KOPT-K1 (cell line): Measurements from ENCODE around the gene ANAPC16.
A peak's percentile ranks its signal among the peaks of the same experiment; 100 is the strongest.
"Not testable (repeated sequence)": the region's sequence is repeated elsewhere in the genome, so short reads cannot be mapped to it uniquely, and the experiment has no call there.

Experiments
- H3K27ac ChIP-seq: fragments of 200-600 bp; sonication (generic); 2 replicates; pipeline ENCODE4 v1.5.1; 2016; ENCODE audit warnings: antibody characterized with exemption, mild to moderate bottlenecking, low read depth, low read length; ENCODE audit not compliant: poor library complexity, severe bottlenecking
- H3K36me3 ChIP-seq: fragments of 200-600 bp; sonication (generic); 2 replicates; pipeline ENCODE4 v1.5.1; 2017; ENCODE audit warnings: antibody characterized with exemption, mild to moderate bottlenecking, low read length, moderate library complexity; ENCODE audit not compliant: insufficient read depth
- H3K9me3 ChIP-seq: fragments of 200-600 bp; sonication (generic); 2 replicates; pipeline ENCODE4 v1.5.1; 2017; ENCODE audit warnings: antibody characterized with exemption, low read length, mild to moderate bottlenecking; ENCODE audit not compliant: insufficient read depth, poor library complexity, severe bottlenecking

The ANAPC16 gene

DNA sequence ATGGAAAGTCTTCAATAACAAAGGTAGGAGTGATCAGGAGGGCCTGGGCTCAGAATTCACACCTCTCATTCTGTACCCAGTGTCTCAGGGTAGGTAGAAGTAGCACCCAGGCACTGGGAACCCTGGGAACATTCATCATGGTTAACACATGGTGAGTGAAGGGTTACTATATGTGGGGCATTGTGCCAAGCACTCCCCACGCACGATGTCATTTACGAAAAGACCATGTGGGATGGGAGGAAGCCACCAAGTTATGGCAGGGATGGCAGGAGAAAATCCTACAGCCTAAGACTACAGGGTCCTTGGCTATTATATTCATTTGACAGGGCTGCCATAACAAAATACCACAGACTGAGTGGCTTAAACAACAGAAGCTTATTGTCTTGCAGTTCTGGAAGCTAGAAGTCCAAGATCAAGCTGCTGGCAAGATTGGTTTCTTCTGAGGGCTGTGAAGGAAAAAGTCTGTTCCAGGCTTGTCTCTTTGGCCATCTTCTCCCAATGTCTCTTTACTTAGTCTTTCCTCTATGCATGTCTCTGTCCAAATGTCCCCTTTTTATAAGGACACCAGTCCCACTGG is 30.2 kb downstream of the ANAPC16 start:
- H3K36me3 ChIP-seq = no peaks in the 10 kb centered on the region

DNA sequence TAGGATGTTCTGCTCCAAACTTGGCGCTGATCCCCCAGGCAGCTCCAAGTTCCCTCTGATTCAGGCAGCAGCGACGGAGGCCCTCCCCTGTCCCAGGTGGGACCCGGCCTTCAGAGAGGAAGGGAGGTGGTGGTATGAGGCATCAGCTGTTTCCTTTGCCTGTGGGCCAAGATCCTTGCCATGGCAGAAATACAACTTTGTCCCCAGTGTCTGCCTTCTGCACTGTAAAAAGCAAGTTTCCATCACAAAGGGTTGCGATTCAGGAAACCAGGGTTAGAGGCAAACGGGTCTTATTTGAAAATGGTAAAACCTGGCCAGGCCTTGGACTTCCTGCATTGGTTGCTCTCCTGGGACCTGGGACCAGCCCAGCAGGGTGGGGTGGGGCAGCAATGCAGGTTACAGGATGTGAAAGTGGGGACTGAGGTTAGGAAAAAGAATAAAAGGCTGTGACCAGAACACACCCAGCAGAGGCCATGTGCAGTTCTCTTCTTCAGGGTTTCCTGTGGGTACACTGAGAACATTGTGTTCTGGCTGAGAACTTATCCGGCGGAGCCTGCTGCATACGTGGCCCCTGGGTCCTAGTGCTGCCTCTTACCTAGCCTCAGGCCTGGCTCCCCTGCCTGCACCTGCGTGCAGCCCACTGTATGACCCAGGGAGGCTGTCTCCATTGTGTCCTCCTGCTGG is 32.8 kb downstream of the ANAPC16 start:
- Histone ChIP-seq H3K27ac (peak overlapping the region; percentile 89), H3K36me3 (no peaks in the 10 kb centered on the region), H3K9me3 (no peaks in the 10 kb centered on the region)

More for the DNA sequence above, 30.2 kb downstream of the ANAPC16 start:
- Histone ChIP-seq H3K9me3 (no peaks in the 10 kb centered on the region), H3K27ac (no peak overlapping the region)

DNA sequence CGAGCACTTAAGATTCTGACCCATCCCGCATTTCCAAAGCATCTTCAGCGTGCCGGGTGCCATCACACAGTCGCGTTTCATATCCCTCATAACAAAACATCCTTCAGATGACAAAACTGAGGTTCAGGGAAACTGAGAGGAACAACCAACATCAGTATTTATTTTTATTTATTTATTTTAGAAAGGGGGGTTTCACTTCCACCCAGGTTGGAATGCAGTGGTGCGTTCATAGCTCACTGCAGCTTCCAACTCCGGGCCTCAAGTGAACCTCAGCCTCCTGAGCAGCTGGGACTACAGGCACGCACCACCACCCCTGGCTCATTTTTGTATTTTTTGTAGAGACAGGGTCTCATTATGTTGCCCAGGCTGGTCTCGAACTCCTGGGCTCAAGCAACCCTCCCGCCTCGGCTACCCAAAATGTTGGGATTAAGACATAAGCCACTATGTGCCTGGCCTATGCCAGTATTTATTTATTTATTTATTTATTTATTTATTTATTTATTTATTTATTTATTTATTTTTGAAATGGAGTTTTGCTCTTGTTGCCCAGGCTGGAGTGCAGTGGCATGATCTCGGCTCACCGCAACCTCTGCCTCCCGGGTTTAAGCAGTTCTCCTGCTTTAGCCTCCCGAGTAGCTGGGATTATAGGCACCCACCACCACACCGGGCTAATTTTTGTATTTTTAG is 33.5 kb downstream of the ANAPC16 start:
- not testable (repeated sequence) for H3K36me3 ChIP-seq
- H3K27ac ChIP-seq = peak overlapping the region; percentile 89

GRCh38 chr10:72250666-72251065 is 34.9 kb downstream of the ANAPC16 start:
- H3K27ac ChIP-seq = no peak overlapping the region
- no peaks in the 10 kb centered on the region for H3K36me3 ChIP-seq
- H3K9me3 ChIP-seq = no peaks in the 10 kb centered on the region

More for the DNA sequence above, 33.5 kb downstream of the ANAPC16 start:
- not testable (repeated sequence) for H3K9me3 ChIP-seq

DNA sequence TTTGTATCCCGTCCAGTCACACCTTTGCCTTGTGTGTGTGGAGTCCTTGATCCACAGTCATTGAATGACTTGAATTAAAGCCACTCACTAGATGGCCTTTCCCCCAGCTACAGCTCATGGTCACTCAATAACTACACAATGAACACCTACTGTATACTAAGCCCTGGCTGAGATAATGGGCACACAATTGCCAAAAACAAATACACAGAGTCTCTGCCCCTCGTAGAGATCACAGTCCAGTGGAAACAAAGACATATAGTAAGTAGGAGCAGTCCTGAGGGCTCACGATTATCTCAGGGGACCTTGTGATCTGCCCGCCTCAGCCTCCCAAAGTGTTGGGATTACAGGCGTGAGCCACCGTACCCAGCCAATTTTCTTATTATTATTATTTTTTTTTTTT is 35.8 kb downstream of the ANAPC16 start:
- Histone ChIP-seq H3K36me3 (no peaks in the 10 kb centered on the region), H3K9me3 (no peaks in the 10 kb centered on the region), H3K27ac (no peak overlapping the region)

DNA sequence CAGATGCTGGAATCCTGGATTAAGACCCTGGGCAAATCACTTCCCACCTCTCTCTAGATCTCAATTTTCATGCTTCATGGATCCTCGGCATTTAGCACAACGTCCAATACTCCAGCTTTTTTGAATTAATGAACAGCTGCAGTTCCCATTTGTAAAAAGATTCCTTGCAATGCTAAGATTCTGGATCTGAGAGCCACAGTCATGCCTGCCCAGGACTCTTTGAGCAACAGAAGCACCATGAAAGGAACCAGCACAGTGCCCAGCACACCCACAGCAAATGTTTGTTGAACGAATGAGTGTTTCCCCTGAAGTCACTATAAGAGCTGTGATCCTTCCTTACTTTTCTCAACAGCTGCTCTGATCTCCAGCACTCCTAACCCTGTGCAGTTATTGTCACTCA is 37.2 kb downstream of the ANAPC16 start:
- no peak overlapping the region for H3K27ac ChIP-seq

DNA sequence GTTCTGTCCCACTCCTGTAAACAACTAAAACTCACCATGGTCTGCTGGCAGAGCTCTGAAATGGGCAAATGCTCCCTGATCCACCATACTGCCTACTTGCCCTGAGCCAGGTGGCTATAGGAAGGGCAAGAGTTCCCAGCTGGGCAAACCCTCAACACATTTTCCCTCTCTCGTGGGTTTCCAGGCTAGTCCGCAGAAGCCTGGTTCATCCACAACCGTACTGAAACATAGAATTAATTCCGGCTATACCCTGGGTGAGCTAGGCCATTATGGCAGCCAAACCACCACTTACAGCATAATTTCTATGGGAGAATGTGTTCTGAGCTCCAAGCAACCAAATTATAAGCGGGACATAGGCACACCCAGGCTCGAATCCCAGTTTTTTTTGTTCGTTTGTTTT is 37.8 kb downstream of the ANAPC16 start:
- Histone ChIP-seq H3K27ac (no peak overlapping the region), H3K9me3 (no peaks in the 10 kb centered on the region), H3K36me3 (no peaks in the 10 kb centered on the region)

More for the DNA sequence above, 37.2 kb downstream of the ANAPC16 start:
- Histone ChIP-seq H3K36me3 (no peaks in the 10 kb centered on the region), H3K9me3 (no peaks in the 10 kb centered on the region)

DNA sequence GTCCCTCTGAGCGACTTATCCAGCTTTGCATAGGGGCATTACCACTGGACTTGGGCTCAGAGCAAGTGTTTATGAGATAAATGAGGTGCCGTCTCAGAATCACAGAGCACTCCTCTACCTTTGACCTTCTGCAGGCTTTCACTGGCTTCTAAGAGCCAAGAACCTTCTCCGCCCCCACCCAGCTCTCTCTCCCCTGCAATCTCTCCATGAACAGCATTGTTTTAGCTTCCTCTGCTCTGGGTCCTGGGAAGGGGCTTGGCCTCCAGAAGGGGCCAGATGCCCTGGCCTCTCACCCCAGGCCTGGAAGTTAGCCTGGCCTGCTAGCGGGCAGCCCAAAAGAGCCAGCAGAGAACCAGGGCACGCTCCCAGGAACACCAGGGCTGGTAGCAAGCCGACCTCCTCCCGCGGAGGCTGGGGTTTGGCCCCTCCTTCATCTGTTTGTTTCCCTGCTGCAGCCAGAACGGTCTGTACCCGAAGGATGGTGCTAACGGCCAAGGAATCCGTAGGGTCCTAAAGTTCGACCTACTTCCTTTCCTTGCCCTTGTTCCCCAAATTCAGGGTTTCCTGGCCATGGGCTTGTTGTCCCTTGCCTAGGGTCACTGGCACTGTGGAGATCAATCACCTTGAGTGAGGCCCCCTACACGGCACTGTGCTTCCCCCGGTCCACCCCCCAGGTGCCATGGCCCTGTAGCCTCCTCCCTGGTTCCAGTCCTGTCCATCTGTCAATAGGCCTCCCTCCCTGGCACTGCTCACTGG is 39.2 kb downstream of the ANAPC16 start:
- Histone ChIP-seq H3K36me3 (no peaks in the 10 kb centered on the region), H3K9me3 (no peaks in the 10 kb centered on the region), H3K27ac (peak overlapping the region; percentile 74)

DNA sequence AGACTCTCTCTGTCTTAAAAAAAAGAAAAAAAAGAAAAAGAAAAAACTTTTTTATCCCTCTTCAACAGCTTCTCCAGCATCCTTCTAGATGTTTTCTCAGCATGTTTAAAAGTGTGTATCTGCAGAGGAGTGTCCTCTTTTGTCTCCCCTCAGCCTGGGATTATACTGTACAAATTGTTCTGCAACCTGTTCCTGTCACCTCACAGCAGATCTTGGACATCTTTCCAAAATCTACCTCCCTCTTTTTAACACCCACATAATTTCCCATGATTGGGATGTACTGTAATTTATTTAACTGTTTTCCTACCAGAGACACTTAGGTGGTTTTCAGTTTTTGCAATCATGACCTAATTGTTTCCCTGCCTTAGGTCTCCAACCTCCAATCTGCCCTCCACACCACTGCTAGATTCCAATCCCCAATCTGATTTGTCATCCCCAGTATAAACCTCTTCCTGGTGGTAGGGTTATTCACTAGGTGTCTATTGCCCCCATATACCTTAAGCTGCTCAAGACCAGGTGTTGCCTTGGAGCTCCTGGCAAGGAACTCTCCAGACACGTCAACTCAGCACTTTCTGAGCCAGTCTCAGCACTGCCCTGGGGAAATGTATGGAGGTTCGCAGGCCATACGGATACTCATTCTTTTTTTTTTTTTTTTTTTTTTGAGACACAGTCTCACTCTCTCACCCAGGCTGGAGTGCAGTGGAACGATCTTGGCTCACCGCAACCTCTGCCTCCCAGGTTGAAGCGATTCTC is 40.3 kb downstream of the ANAPC16 start:
- no peaks in the 10 kb centered on the region for H3K9me3 ChIP-seq
- H3K27ac ChIP-seq = no peak overlapping the region
- no peaks in the 10 kb centered on the region for H3K36me3 ChIP-seq

DNA sequence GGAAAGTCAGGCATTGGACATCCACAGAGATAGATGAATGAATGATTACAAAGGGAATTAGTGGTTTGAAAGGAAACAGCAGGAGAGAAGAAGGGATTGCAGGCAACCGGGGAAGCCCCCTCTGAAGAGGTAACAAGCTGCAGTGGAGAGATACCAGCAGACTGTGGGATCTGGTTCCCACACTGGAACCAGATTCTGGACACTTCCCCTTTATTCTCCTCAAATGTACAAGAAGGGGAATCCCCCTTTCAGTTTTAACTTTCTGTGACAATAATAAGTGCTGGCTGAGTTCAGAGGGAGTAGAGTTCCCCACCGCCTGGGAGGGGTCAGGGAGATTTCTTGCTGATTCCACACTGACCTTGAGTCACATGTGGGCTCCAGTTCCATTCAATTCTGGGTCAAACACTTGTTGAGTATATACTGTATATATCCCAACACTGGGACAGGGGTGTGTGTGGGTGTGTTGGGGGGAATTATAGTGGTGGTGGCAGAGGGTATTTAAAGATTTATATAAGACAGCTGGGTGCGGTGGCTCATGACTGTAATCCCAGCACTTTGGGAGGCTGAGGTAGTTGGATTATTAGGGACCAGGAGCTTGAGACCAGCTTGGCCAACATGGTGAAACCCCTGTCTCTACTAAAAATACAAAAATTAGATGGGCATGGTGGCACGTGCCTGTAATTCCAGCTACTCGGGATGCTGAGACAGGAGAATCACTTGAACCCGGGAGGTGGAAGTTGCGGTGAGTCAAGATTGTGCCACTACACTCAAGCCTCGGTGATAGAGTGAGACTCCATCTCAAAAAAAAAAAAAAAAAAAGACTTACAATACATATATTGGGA is 41.5 kb downstream of the ANAPC16 start:
- Histone ChIP-seq H3K9me3 (no peaks in the 10 kb centered on the region), H3K27ac (no peak overlapping the region), H3K36me3 (no peaks in the 10 kb centered on the region)

- Histone ChIP-seq H3K36me3 (no peaks in the 10 kb centered on the region), H3K27ac (peak overlapping the region; percentile 1), H3K9me3 (no peaks in the 10 kb centered on the region)
Measured at GRCh38 chr10:72258617-72259016, 42.8 kb downstream of the ANAPC16 start.

DNA sequence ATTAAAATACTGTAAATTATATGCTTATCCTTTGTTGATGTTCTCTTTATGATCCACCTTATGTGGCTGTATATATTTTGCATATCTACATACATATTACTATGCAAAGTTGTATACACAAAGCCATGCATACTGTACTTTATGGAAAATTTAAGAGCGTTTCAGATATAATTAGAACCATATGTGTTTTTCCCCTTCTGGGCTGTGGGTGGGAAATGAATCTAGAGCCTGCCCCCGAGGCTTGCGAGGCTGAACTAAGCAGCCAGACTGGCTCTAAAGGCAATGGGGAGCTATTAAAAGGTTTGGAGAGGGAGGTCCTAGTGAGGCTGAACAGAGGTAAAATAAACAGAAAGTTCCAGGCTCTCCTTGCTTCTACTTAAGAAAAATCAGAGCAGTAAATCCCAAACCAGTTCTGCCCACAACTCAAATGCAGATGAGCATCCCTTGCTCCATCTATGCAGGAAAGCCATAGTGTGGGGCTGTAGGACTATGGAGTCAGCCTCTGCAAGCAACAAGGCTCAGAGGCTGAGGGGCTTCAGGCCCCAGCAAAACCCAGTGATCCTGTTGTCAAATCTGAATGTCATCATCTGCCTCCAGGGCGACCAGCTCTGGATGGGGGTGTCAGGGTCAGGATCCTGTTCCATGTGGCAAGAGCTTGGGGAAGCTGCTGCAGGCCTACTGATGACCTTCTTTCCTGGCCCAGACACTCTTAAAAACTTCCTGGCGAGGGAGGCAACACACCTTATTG is 43.9 kb downstream of the ANAPC16 start:
- no peaks in the 10 kb centered on the region for H3K9me3 ChIP-seq
- peak overlapping the region; percentile 81 for H3K27ac ChIP-seq
- H3K36me3 ChIP-seq = no peaks in the 10 kb centered on the region

- H3K36me3 ChIP-seq = no peaks in the 10 kb centered on the region
- H3K27ac ChIP-seq = peak overlapping the region; percentile 81
- no peaks in the 10 kb centered on the region for H3K9me3 ChIP-seq
Measured at GRCh38 chr10:72260239-72260975, 44.6 kb downstream of the ANAPC16 start.
